K562 (cell line): ENCODE results near the gene SLC9A1. TPM values are rescaled to one million over a fixed set of nuclear protein-coding genes. Genes with fewer than 3 reads are reported as not detected.

Experiments
- ARNT ChIP-seq, 2 experiments: fragments of 450-650 bp; IDR thresholded peaks; 2 replicates each; pipeline ENCODE4 v1.6.1; 2016; ENCODE audit warnings: mild to moderate bottlenecking in 1 of 2
- ERF ChIP-seq: fragments of 450-650 bp; formaldehyde crosslinking; IDR thresholded peaks from 2 replicates; pipeline ENCODE4 v1.4.0; 2020; ENCODE audit warnings: mild to moderate bottlenecking, mixed read lengths
- HDAC1 ChIP-seq, 2 experiments: fragments of 450-650 bp; IDR thresholded peaks; 2 replicates each; pipeline ENCODE4 v1.6.1; 2016 to 2017; ENCODE audit warnings: inconsistent platforms in 1 of 2, mild to moderate bottlenecking in 1 of 2, moderate library complexity in 1 of 2
- JUN ChIP-seq, 2 experiments: sonication (generic) in 1 of 2; formaldehyde crosslinking in 1 of 2; IDR thresholded peaks; 2 replicates each; pipeline versions ENCODE4 v1.6.1 to v1.8.0; 2012 to 2022; ENCODE audit warnings: borderline replicate concordance in 2 of 2, mild to moderate bottlenecking in 2 of 2, improper control_type of control experiment in 1 of 2, low read depth in 1 of 2, low read length in 1 of 2, missing genetic modification reagents in 1 of 2
- LEF1 ChIP-seq: fragments of 450-650 bp; IDR thresholded peaks from 2 replicates; pipeline ENCODE4 v1.6.1; 2016; ENCODE audit warnings: mild to moderate bottlenecking
- MAZ ChIP-seq, 2 experiments: fragments of 450-650 bp in 1 of 2; sonication (generic) in 1 of 2; formaldehyde crosslinking; IDR thresholded peaks in 1 of 2; conservative IDR thresholded peaks in 1 of 2; 2 replicates each; pipeline versions ENCODE4 v1.4.0 to v1.5.0; 2020; ENCODE audit warnings: mild to moderate bottlenecking in 1 of 2, missing genetic modification reagents in 1 of 2
- POLR2AphosphoS5 ChIP-seq: IDR thresholded peaks from 2 replicates; pipeline ENCODE4 v1.6.1; 2011; ENCODE audit warnings: mild to moderate bottlenecking, low read depth, low read length, moderate library complexity; ENCODE audit not compliant: control insufficient read depth, insufficient read depth
- ZKSCAN3 ChIP-seq: fragments of 250-450 bp; sonication (Bioruptor Pico); IDR thresholded peaks from 2 replicates; pipeline ENCODE4 v1.4.0; 2020
- polyA plus RNA-seq, 8 experiments: library from polyadenylated mRNA; depleted of rRNA in 4 of 8; stranded (reverse) in 5 of 8; unstranded in 3 of 8; fragments of >200 nt; fragmentation: Nextera tagmentation in 2 of 8; fragmentation: Illumina TruSeq in 1 of 8; extraction: Ambion mirVana in 2 of 8; extraction: Trizol in 1 of 8; gene quantifications; 2 replicates each; pipeline versions ENCODE4 v1.2.1 to v1.2.3, GENCODE V29; 2011 to 2014; ENCODE audit warnings: inconsistent platforms in 1 of 8, missing spikeins in 1 of 8
- total RNA-seq, 7 experiments: library from RNA; depleted of rRNA in 6 of 7; stranded (reverse); fragments of >200 nt in 6 of 7; fragmentation: Illumina TruSeq in 2 of 7; extraction: Trizol in 2 of 7; gene quantifications; 2 replicates each; pipeline versions ENCODE4 v1.2.1 to v1.2.3, GENCODE V29; 2011 to 2021; ENCODE audit warnings: low replicate concordance in 1 of 7
- TF ChIP-seq, protein P1 (sequence below): fragments of 250-450 bp; sonication (Bioruptor Pico); IDR thresholded peaks from 2 replicates; pipeline ENCODE4 v1.5.0; 2021; ENCODE audit warnings: mild to moderate bottlenecking, borderline replicate concordance
- TF ChIP-seq, protein P2 (sequence below): fragments of 200-600 bp; sonication (generic); IDR thresholded peaks from one replicate; pipeline ENCODE4 v1.6.1; 2012; ENCODE audit warnings: mild to moderate bottlenecking, low read depth, low read length, inconsistent platforms
- TF ChIP-seq, protein P3 (sequence below): fragments of 200-400 bp; formaldehyde crosslinking; IDR thresholded peaks from 2 replicates; pipeline ENCODE4 v1.6.1; 2017; ENCODE audit warnings: mild to moderate bottlenecking, low read depth, low read length, moderate library complexity

Gene SLC9A1
- total and polyA plus RNA-seq, 9 of the 15 experiments (the other 6 are each of a cell fraction or from before 2014, with no cell fraction given): 0.59 to 14.4 (median 2.0) TPM

DNA sequence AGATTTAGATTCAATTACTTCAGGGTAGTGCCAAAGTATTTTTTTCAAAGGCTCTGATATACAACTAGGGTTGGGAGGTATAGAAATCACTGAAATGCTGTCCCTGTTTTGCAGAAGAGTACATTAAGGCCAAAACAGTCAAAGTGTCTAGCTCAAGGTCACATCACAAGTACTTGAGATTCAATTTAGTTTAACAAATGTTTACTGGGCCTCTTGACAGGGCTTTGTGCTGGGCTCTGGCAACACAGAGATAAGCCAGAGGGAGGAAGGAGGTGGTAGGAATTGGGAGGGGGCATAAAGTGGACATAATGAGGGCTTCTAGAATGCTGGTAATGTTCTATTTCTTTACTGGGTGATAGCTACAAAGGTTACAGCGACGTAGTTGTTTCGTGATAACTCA, 2.3 kb upstream of the SLC9A1 start (continued):
- peak in 1 of 2 experiments; percentile 76; a peak in 1 of 4 replicates for TF ChIP-seq ARNT (IDR thresholded peaks at IDR 0.05)
- no peak for TF ChIP-seq ZKSCAN3
- TF ChIP-seq, protein P1, sequence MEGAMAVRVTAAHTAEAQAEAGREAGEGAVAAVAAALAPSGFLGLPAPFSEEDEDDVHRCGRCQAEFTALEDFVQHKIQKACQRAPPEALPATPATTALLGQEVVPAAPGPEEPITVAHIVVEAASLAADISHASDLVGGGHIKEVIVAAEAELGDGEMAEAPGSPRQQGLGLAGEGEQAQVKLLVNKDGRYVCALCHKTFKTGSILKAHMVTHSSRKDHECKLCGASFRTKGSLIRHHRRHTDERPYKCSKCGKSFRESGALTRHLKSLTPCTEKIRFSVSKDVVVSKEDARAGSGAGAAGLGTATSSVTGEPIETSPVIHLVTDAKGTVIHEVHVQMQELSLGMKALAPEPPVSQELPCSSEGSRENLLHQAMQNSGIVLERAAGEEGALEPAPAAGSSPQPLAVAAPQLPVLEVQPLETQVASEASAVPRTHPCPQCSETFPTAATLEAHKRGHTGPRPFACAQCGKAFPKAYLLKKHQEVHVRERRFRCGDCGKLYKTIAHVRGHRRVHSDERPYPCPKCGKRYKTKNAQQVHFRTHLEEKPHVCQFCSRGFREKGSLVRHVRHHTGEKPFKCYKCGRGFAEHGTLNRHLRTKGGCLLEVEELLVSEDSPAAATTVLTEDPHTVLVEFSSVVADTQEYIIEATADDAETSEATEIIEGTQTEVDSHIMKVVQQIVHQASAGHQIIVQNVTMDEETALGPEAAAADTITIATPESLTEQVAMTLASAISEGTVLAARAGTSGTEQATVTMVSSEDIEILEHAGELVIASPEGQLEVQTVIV (CRISPR knock-in tag): no peak
- TF ChIP-seq LEF1: peak; percentile 94
- peak in 1 of 2 experiments; percentile 72; a peak in 1 of 4 replicates for TF ChIP-seq HDAC1 (IDR thresholded peaks at IDR 0.05)
- TF ChIP-seq POLR2AphosphoS5: peak; percentile 69; the same call in 1 of the 2 replicates
- TF ChIP-seq JUN (IDR thresholded peaks at IDR 0.05; ENCODE audit: borderline replicate concordance, low read depth, low read length): no peak; the same call in 1 of the 2 replicates
- no peak for TF ChIP-seq JUN (CRISPR knock-in tag; IDR thresholded peaks at IDR 0.05; ENCODE audit: borderline replicate concordance)
- TF ChIP-seq ERF: no peak
- TF ChIP-seq, protein P2, sequence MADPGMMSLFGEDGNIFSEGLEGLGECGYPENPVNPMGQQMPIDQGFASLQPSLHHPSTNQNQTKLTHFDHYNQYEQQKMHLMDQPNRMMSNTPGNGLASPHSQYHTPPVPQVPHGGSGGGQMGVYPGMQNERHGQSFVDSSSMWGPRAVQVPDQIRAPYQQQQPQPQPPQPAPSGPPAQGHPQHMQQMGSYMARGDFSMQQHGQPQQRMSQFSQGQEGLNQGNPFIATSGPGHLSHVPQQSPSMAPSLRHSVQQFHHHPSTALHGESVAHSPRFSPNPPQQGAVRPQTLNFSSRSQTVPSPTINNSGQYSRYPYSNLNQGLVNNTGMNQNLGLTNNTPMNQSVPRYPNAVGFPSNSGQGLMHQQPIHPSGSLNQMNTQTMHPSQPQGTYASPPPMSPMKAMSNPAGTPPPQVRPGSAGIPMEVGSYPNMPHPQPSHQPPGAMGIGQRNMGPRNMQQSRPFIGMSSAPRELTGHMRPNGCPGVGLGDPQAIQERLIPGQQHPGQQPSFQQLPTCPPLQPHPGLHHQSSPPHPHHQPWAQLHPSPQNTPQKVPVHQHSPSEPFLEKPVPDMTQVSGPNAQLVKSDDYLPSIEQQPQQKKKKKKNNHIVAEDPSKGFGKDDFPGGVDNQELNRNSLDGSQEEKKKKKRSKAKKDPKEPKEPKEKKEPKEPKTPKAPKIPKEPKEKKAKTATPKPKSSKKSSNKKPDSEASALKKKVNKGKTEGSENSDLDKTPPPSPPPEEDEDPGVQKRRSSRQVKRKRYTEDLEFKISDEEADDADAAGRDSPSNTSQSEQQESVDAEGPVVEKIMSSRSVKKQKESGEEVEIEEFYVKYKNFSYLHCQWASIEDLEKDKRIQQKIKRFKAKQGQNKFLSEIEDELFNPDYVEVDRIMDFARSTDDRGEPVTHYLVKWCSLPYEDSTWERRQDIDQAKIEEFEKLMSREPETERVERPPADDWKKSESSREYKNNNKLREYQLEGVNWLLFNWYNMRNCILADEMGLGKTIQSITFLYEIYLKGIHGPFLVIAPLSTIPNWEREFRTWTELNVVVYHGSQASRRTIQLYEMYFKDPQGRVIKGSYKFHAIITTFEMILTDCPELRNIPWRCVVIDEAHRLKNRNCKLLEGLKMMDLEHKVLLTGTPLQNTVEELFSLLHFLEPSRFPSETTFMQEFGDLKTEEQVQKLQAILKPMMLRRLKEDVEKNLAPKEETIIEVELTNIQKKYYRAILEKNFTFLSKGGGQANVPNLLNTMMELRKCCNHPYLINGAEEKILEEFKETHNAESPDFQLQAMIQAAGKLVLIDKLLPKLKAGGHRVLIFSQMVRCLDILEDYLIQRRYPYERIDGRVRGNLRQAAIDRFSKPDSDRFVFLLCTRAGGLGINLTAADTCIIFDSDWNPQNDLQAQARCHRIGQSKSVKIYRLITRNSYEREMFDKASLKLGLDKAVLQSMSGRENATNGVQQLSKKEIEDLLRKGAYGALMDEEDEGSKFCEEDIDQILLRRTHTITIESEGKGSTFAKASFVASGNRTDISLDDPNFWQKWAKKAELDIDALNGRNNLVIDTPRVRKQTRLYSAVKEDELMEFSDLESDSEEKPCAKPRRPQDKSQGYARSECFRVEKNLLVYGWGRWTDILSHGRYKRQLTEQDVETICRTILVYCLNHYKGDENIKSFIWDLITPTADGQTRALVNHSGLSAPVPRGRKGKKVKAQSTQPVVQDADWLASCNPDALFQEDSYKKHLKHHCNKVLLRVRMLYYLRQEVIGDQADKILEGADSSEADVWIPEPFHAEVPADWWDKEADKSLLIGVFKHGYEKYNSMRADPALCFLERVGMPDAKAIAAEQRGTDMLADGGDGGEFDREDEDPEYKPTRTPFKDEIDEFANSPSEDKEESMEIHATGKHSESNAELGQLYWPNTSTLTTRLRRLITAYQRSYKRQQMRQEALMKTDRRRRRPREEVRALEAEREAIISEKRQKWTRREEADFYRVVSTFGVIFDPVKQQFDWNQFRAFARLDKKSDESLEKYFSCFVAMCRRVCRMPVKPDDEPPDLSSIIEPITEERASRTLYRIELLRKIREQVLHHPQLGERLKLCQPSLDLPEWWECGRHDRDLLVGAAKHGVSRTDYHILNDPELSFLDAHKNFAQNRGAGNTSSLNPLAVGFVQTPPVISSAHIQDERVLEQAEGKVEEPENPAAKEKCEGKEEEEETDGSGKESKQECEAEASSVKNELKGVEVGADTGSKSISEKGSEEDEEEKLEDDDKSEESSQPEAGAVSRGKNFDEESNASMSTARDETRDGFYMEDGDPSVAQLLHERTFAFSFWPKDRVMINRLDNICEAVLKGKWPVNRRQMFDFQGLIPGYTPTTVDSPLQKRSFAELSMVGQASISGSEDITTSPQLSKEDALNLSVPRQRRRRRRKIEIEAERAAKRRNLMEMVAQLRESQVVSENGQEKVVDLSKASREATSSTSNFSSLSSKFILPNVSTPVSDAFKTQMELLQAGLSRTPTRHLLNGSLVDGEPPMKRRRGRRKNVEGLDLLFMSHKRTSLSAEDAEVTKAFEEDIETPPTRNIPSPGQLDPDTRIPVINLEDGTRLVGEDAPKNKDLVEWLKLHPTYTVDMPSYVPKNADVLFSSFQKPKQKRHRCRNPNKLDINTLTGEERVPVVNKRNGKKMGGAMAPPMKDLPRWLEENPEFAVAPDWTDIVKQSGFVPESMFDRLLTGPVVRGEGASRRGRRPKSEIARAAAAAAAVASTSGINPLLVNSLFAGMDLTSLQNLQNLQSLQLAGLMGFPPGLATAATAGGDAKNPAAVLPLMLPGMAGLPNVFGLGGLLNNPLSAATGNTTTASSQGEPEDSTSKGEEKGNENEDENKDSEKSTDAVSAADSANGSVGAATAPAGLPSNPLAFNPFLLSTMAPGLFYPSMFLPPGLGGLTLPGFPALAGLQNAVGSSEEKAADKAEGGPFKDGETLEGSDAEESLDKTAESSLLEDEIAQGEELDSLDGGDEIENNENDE: no peak
- TF ChIP-seq MAZ (CRISPR knock-in tag; conservative IDR thresholded peaks at IDR 0.05 in 1 of 2, IDR thresholded peaks at IDR 0.05 in 1 of 2): peak in 1 of 2 experiments; percentile 26; a peak in 1 of 4 replicates
- TF ChIP-seq, protein P3, sequence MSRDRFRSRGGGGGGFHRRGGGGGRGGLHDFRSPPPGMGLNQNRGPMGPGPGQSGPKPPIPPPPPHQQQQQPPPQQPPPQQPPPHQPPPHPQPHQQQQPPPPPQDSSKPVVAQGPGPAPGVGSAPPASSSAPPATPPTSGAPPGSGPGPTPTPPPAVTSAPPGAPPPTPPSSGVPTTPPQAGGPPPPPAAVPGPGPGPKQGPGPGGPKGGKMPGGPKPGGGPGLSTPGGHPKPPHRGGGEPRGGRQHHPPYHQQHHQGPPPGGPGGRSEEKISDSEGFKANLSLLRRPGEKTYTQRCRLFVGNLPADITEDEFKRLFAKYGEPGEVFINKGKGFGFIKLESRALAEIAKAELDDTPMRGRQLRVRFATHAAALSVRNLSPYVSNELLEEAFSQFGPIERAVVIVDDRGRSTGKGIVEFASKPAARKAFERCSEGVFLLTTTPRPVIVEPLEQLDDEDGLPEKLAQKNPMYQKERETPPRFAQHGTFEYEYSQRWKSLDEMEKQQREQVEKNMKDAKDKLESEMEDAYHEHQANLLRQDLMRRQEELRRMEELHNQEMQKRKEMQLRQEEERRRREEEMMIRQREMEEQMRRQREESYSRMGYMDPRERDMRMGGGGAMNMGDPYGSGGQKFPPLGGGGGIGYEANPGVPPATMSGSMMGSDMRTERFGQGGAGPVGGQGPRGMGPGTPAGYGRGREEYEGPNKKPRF: no peak
